Liver (tissue), 10 donors: ENCODE measurements around the gene RTN4RL1. TPM values are rescaled to one million over a fixed set of nuclear protein-coding genes. Genes with fewer than 3 reads are reported as not detected.

ENCODE experiments used
- DNase-seq: peaks from one replicate; pipeline ENCODE4 v3.0.0-alpha.2; 2017; ENCODE audit warnings: low spot score
- H3K27ac ChIP-seq, 2 donors: one replicate each; pipeline ENCODE4 v1.7.0; 2013; ENCODE audit warnings: inconsistent platforms in 2 of 2, low read length in 2 of 2, control low read depth in 1 of 2, low read depth in 1 of 2, mild to moderate bottlenecking in 1 of 2
- H3K27me3 ChIP-seq, 4 donors: one replicate each; pipeline versions ENCODE4 v1.6.1 to v1.7.0; 2013; ENCODE audit warnings: low read length in 3 of 4, inconsistent platforms in 1 of 4, mild to moderate bottlenecking in 1 of 4, moderate library complexity in 1 of 4; ENCODE audit not compliant: control insufficient read depth in 4 of 4, insufficient read depth in 4 of 4
- H3K36me3 ChIP-seq, 4 donors: one replicate each; pipeline versions ENCODE4 v1.6.1 to v1.7.0; 2013; ENCODE audit warnings: low read length in 3 of 4, mild to moderate bottlenecking in 3 of 4, low read depth in 1 of 4, moderate library complexity in 1 of 4; ENCODE audit not compliant: control insufficient read depth in 4 of 4, insufficient read depth in 3 of 4
- H3K4me1 ChIP-seq, 4 donors: one replicate each; pipeline versions ENCODE4 v1.6.1 to v1.7.0; 2013; ENCODE audit warnings: low read length in 3 of 4, mild to moderate bottlenecking in 3 of 4, moderate library complexity in 1 of 4; ENCODE audit not compliant: control insufficient read depth in 4 of 4, insufficient read depth in 4 of 4
- H3K4me3 ChIP-seq, 3 donors: one replicate each; pipeline versions ENCODE4 v1.6.1 to v1.7.0; 2013; ENCODE audit warnings: low read length in 3 of 3, control low read depth in 1 of 3, low read depth in 1 of 3, mild to moderate bottlenecking in 1 of 3
- H3K9ac ChIP-seq, 2 donors: one replicate each; pipeline ENCODE4 v1.7.0; 2013; ENCODE audit warnings: low read length in 2 of 2, mild to moderate bottlenecking in 2 of 2, moderate library complexity in 2 of 2, control low read depth in 1 of 2, low read depth in 1 of 2
- H3K9me3 ChIP-seq, 4 donors: one replicate each; pipeline versions ENCODE4 v1.6.1 to v1.7.0; 2013; ENCODE audit warnings: low read length in 3 of 4; ENCODE audit not compliant: control insufficient read depth in 4 of 4
- ATF3 ChIP-seq: IDR thresholded peaks from 2 replicates; pipeline ENCODE4 v1.6.1; 2016; ENCODE audit warnings: antibody characterized with exemption
- EGR1 ChIP-seq, 2 donors: IDR thresholded peaks; 2 replicates each; pipeline ENCODE4 v1.6.1; 2016 to 2018; ENCODE audit warnings: antibody characterized with exemption in 2 of 2, low read depth in 2 of 2
- FOXA1 ChIP-seq: IDR thresholded peaks from 2 replicates; pipeline ENCODE4 v1.6.1; 2016; ENCODE audit warnings: antibody characterized with exemption
- FOXA2 ChIP-seq: IDR thresholded peaks from 2 replicates; pipeline ENCODE4 v1.6.1; 2016; ENCODE audit warnings: antibody characterized with exemption
- HNF4A ChIP-seq, 2 donors: conservative IDR thresholded peaks; 2 replicates each; pipeline ENCODE4 v1.6.1; 2016; ENCODE audit warnings: antibody characterized with exemption in 2 of 2, mild to moderate bottlenecking in 2 of 2
- JUND ChIP-seq, 2 donors: IDR thresholded peaks; 2 replicates each; pipeline ENCODE4 v1.6.1; 2016; ENCODE audit warnings: antibody characterized with exemption in 2 of 2
- MAX ChIP-seq: IDR thresholded peaks from 2 replicates; pipeline ENCODE4 v1.6.1; 2016; ENCODE audit warnings: antibody characterized with exemption
- NR2F2 ChIP-seq: IDR thresholded peaks from 2 replicates; pipeline ENCODE4 v1.6.1; 2016; ENCODE audit warnings: antibody characterized with exemption
- RAD21 ChIP-seq, 2 donors: IDR thresholded peaks; 2 replicates each; pipeline ENCODE4 v1.6.1; 2016; ENCODE audit warnings: antibody characterized with exemption in 2 of 2, mild to moderate bottlenecking in 2 of 2
- REST ChIP-seq: IDR thresholded peaks from 2 replicates; pipeline ENCODE4 v1.6.1; 2016; ENCODE audit warnings: antibody characterized with exemption, mild to moderate bottlenecking
- RXRA ChIP-seq, 2 donors: IDR thresholded peaks; 2 replicates each; pipeline ENCODE4 v1.6.1; 2017 to 2018; ENCODE audit warnings: antibody characterized with exemption in 2 of 2, mild to moderate bottlenecking in 1 of 2
- SP1 ChIP-seq: IDR thresholded peaks from 2 replicates; pipeline ENCODE4 v1.6.1; 2018; ENCODE audit warnings: antibody characterized with exemption, mild to moderate bottlenecking
- TAF1 ChIP-seq: conservative IDR thresholded peaks from 2 replicates; pipeline ENCODE4 v1.6.1; 2016; ENCODE audit warnings: antibody characterized with exemption, mild to moderate bottlenecking
- YY1 ChIP-seq: IDR thresholded peaks from 2 replicates; pipeline ENCODE4 v1.6.1; 2016; ENCODE audit warnings: antibody characterized with exemption, mild to moderate bottlenecking
- ZBTB33 ChIP-seq: IDR thresholded peaks from 2 replicates; pipeline ENCODE4 v1.6.1; 2016; ENCODE audit warnings: antibody characterized with exemption
- WGBS: extraction: QIAGEN DNeasy Blood & Tissue Kit; methylation state at CpG from one replicate; pipeline ENCODE4 v1.1.7; 2013; 5-methylcytosine and 5-hydroxymethylcytosine counted together
- polyA plus RNA-seq, 2 donors: library from polyadenylated mRNA; stranded (reverse) in 1 of 2; unstranded in 1 of 2; fragments of 200-250 nt in 1 of 2; fragments of >200 nt in 1 of 2; fragmentation: Nextera tagmentation in 1 of 2; extraction: Ambion mirVana in 1 of 2; gene quantifications; one replicate each; pipeline versions ENCODE4 v1.2.1 to v1.2.3, GENCODE V29; 2013 to 2015
- small RNA-seq: library from RNA; depleted of rRNA; stranded (forward); fragments of <200 nt; gene quantifications from one replicate; pipeline ENCODE3, GENCODE V24; 2014
- total RNA-seq, 2 donors: library from RNA; depleted of rRNA; stranded (reverse); fragments of >200 nt; gene quantifications; one replicate each; pipeline ENCODE4 v1.2.3, GENCODE V29; 2014
- donor health status: healthy.
- donor health status: healthy.
- donor health status: healthy.
- donor health status: healthy.
- donor health status: healthy.

Gene RTN4RL1
- total and polyA plus RNA-seq, 4 donors: 0.04 to 5.4 (median 1.2) TPM

- Histone ChIP-seq H3K9me3 (no peaks in the 10 kb centered on the region), H3K9ac (no peak overlapping the region), H3K36me3 (peaks cover 12 to 68% (median 37%) of the 10 kb centered on the region in 4 donors), H3K27me3 (no peaks in the 10 kb centered on the region), H3K4me1 (no peaks in the 10 kb centered on the region), H3K27ac (no peak overlapping the region), H3K4me3 (no peak overlapping the region)
- TF ChIP-seq MAX: no peak
- TF ChIP-seq RAD21 (IDR thresholded peaks at IDR 0.05): no peak
- no peak for TF ChIP-seq TAF1
- no peak for TF ChIP-seq FOXA1
- TF ChIP-seq YY1: no peak
- no peak for TF ChIP-seq REST
- TF ChIP-seq HNF4A (conservative IDR thresholded peaks at IDR 0.05): no peak
- TF ChIP-seq SP1: no peak
- no peak for TF ChIP-seq JUND (IDR thresholded peaks at IDR 0.05)
- no peak for TF ChIP-seq RXRA (IDR thresholded peaks at IDR 0.05)
- TF ChIP-seq EGR1 (IDR thresholded peaks at IDR 0.05; ENCODE audit: low read depth in 2 of 2): no peak
- TF ChIP-seq ATF3: no peak
- no peak for TF ChIP-seq ZBTB33
- TF ChIP-seq FOXA2: no peak
- no peak for TF ChIP-seq NR2F2
- DNase-seq: no peak
- WGBS: 95% methylated on average over 14 of the region's 14 CpGs
These were observed 136.4 kb downstream of the RTN4RL1 start for GRCh38 chr17:1888741-1889140.

Small RNA genes within 50 kb of the gene (small RNA-seq; reads per million reads assigned to genes)
- not detected for gene AC090617.9
- gene MIR132: 1.9 reads per million, percentile 86 among the genes with 10 or more reads in this experiment
- 0.95 reads per million, percentile 77 among the genes with 10 or more reads in this experiment for gene MIR212
- not detected for gene OVCA2

Other genes with a start within 250 kb of the RTN4RL1 start
- 1 to 10 TPM; 6.0 to 9.5 TPM for gene SMYD4, start 195.4 kb downstream of the RTN4RL1 start, total RNA-seq
- gene SMYD4, start 195.4 kb downstream of the RTN4RL1 start, polyA plus RNA-seq: 1 to 10 TPM; 2.2 to 4.4 TPM
- 10 to 100 TPM; 11.9 to 29.5 TPM for gene RPA1, start 195.3 kb downstream of the RTN4RL1 start, total RNA-seq
- gene RPA1, start 195.3 kb downstream of the RTN4RL1 start, polyA plus RNA-seq: 10 to 100 TPM in 1 of 2 donors, 1 to 10 TPM in 1; 9.2 to 11.9 TPM
- 10 to 100 TPM in 1 of 2 donors, 1 to 10 TPM in 1; 9.8 to 24.6 TPM for gene DPH1, start 4.8 kb upstream of the RTN4RL1 start, total RNA-seq
- gene DPH1, start 4.8 kb upstream of the RTN4RL1 start, polyA plus RNA-seq: 10 to 100 TPM; 17.5 to 21.2 TPM
- gene OVCA2, start 16.7 kb upstream of the RTN4RL1 start, total RNA-seq: 10 to 100 TPM; 16.1 to 17.2 TPM
- gene OVCA2, start 16.7 kb upstream of the RTN4RL1 start, polyA plus RNA-seq: 10 to 100 TPM; 30.3 to 30.6 TPM
- 1 to 10 TPM; 3.9 to 4.8 TPM for gene HIC1, start 29.8 kb upstream of the RTN4RL1 start, total RNA-seq
- gene HIC1, start 29.8 kb upstream of the RTN4RL1 start, polyA plus RNA-seq: 1 to 10 TPM in 1 of 2 donors, under 1 TPM in 1; 0.44 to 3.5 TPM